Lower leg skin (tissue), 3 donors: ENCODE measurements around the gene MAML1.

Source experiments
- CTCF ChIP-seq, 3 donors: fragments of 450-650 bp; IDR thresholded peaks; one replicate each; pipeline ENCODE4 v1.5.1; 2016; ENCODE audit warnings: antibody characterized with exemption in 3 of 3, mild to moderate bottlenecking in 3 of 3, moderate library complexity in 2 of 3
- POLR2A ChIP-seq, 2 donors: fragments of 450-650 bp; IDR thresholded peaks; one replicate each; pipeline ENCODE4 v1.6.1; 2016 to 2017; ENCODE audit warnings: antibody characterized with exemption in 2 of 2, mild to moderate bottlenecking in 1 of 2, moderate library complexity in 1 of 2

GRCh38 chr5:179734536-179735164 is 2.0 kb downstream of the MAML1 start:
- TF ChIP-seq CTCF (IDR thresholded peaks at IDR 0.05) (no peak), POLR2A (IDR thresholded peaks at IDR 0.05) (no peak)
